ENCODE measurements around the gene CTXN1.

DNA sequence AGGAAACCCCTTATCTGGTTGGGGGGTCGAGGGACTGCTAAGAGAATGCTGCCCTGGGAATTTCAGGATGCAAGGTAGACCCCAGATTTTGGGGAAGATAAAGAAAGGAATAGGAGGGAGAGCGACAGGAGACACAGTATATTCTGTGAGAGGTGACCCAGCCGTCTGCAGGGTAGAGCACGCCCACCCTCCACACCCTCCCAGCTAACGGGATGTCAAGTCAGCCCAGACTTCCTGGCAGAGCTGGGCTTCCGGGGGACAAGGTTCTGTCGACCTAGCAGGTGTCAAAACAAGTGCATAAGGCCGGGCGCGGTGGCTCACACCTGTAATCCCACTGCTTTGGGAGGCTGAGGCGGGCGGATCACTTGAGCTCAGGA, 51.0 kb downstream of the CTXN1 start:
- TF ChIP-seq, protein P1, sequence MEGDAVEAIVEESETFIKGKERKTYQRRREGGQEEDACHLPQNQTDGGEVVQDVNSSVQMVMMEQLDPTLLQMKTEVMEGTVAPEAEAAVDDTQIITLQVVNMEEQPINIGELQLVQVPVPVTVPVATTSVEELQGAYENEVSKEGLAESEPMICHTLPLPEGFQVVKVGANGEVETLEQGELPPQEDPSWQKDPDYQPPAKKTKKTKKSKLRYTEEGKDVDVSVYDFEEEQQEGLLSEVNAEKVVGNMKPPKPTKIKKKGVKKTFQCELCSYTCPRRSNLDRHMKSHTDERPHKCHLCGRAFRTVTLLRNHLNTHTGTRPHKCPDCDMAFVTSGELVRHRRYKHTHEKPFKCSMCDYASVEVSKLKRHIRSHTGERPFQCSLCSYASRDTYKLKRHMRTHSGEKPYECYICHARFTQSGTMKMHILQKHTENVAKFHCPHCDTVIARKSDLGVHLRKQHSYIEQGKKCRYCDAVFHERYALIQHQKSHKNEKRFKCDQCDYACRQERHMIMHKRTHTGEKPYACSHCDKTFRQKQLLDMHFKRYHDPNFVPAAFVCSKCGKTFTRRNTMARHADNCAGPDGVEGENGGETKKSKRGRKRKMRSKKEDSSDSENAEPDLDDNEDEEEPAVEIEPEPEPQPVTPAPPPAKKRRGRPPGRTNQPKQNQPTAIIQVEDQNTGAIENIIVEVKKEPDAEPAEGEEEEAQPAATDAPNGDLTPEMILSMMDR (IDR thresholded peaks at IDR 0.05), result no peak
- TF ChIP-seq POLR2A (IDR thresholded peaks at IDR 0.05), result no peak

All from thyroid gland (tissue), 4 donors.